Measurements from ENCODE around the gene NFIA.
"Not testable (repeated sequence)": the region's sequence is repeated elsewhere in the genome, so short reads cannot be mapped to it uniquely, and the experiment has no call there.

The NFIA gene

DNA sequence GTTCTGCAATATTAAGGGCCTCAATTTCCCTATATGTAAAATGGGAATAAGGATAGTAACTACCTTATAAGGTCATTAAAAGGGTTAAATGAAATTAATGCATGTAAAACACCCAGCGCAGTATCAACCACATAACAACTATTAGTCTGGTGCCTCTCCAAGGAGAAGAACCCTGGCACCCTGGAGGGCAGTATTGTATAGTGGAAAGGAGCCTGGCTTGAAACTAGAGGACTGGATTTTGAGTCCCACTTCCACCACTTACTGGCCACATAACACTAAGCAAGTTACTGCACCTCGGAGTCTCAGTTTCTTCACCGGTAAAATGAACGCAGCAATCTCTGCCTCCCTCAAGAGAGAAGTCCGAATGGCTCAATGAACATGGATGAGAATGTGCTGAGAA lies 385.5 kb downstream of the NFIA start:
- not testable (repeated sequence) for DNase-seq

DNA sequence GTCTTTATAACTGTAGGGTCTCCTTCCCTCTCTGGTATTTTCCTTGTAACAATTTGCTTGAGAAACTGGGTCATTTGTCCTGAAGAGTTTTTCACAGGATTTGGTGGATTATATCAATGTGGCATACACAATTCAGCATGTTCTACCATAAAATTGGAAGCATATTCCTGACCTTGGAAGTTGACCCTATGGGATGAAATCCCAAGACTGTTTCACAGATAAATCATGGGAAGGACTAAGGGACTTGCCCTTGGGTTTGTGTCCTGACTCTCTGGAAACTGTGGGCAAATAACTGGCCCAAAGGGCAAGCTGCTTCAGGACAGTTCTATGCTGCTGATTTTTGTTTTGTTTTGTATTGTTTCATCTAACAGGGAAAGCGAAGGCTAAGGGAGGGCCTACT lies 387.0 kb downstream of the NFIA start:
- no peak for DNase-seq

- DNase-seq, result no peak
Observed at GRCh38 chr1:61472876-61473275, 390.5 kb downstream of the NFIA start.

DNA sequence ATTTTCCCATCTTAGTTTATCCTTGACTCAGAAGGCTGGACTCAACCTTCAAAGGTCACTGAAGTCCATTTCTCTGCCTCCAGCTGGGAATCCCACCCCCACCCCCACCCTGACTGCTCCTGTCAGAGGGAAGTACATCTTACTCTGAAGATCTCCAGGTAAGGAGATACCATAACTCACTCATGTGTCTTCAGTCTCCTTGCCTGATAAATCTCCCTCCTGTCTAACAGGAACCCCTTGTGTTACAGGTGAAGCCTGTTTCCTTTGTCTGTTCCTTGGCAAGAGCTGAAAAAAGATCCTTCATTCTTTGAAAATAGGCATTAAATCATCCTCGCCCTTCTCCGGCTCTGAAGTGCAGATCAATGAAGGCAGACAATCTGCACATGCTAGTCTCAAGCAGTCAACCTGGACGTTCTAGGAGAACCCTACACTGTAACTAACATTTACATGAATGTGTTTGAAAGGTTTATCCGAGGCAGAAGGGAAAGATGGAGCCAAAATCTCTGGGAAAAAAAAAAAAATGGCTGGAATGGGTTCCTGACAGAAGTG lies 392.0 kb downstream of the NFIA start:
- no peak for DNase-seq

- no peak for DNase-seq
Observed at GRCh38 chr1:61474963-61475362, 392.6 kb downstream of the NFIA start.

DNA sequence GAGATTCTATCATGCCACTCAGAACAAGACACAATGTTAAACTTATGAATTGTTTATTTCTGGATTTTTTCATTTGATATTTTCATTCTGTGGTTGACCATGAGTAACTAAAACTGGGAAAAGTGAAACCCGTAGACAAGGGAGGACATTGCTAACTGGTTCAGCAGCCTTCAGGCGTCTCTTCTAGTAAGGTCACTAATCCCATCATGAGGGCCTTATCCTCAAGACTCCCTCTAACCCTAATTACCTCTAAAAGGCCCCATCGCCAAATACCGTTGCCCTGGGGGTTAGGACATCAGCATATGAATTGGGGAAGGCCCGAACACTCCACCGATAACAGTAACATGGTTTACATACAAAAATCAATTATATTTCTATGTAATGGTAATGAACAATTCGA lies 394.9 kb downstream of the NFIA start:
- no peak for DNase-seq

DNA sequence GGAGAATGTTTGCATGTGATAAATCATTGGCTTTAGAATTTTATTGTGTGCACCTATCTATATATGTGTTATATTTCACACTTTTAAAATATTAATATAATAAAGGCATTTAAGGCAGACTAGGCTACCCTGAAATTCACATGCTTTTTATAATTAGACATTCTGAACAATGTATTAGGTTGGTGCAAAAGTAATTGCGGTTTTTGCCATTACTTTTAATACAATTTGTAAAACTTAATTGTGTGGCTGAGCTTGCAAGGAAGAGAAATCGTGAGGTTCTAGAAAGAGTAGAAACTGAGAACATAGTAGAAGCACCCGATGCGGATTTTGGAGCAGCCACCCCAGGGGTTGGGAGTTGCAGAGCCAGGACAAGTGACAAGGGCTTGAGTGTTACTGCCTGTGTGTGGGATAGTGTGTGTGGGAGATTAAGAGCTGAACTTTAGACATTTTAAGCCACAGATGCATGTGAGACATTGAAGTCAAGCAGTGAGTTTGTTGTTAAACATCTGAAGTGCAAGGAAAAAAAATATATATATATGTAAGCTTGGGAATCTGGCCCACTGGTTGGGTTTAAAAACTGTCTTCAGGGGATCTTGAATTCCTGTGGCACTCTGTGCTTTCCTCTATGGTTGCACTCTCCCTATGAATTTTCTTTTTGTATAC lies 398.0 kb downstream of the NFIA start:
- DNase-seq, result peak; percentile 14 to 49

DNA sequence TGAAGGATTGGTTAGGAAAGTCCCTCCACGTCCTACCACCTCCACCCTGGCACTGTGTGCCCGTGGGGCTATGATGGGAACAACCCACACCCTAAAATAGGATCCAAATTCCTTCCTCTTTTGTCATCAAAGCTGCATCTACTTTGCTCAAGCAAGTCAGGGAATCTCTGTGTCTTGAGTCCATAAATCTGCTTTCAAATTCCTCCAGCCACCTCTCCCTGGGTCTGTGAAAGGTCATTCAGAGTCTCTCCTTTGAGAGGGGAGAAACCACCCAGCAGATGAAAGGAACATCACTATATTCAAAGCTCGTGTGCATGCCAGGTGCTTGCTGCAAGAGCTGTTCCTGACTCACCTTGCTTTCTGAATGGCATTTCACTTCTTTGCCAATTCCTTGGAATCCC lies 399.0 kb downstream of the NFIA start:
- peak; percentile 38 to 70 for DNase-seq

GRCh38 chr1:61482170-61482734 lies 399.9 kb downstream of the NFIA start:
- DNase-seq, result peak in 1 of 2 donors; percentile 59

DNA sequence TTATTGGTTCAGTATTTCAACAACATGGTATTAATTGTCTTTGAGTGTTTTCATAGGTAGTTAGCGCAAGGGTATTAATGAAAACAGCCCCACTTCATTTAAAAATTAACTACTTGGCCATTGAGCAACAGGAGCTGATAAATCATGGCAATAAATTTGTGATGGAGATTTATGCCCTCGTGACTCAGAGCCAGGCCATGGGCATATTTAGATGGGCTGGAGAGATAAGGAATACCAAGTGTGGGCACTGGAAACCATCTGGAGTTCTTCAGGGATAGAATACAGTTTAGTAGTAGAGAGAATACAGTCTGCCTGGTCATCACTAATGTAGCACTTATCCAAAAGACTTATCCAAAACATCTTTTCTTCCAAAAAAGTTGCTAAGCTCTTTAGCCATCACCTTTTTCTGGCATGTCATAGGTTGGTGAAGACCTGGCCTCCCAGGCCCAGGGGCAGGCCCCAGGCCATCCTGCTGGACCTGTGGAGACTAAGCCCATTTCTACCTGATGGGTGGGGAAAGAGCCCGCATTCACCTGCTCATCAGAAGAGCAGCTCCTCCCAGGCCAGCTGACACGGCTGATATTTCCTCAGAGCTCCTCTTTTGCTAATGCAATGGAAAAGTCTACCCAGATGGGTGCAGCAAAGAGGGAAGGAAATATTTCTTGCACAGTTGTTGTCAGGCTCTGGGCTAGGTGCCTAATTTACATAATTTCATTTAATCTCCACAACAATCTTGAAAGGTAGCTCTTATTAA lies 404.6 kb downstream of the NFIA start:
- no peak for DNase-seq

GRCh38 chr1:61487801-61488200 lies 405.4 kb downstream of the NFIA start:
- DNase-seq, result no peak

GRCh38 chr1:61490924-61491323 lies 408.6 kb downstream of the NFIA start:
- DNase-seq, result no peak

- no peak for DNase-seq
Observed at GRCh38 chr1:61491497-61491896, 409.1 kb downstream of the NFIA start.

DNA sequence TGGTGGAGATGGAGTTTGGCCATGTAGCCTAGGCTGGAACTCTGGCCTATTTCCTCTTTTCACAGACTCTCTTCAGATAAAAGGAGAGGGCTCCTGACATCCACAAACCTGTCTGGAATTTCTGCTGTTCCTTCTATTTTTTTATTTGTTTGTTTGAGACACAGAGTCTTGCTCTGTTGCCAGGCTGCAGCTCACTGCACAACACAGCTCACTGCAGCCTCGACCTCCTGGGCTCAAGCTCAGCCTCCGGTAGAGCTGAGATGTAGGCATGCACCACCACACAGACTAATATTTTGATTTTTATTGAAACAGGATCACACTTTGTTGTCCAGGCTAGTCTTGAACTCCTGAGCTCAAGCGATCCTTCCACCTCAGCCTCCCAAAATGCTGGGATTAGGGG lies 411.6 kb downstream of the NFIA start:
- no peak for DNase-seq

DNA sequence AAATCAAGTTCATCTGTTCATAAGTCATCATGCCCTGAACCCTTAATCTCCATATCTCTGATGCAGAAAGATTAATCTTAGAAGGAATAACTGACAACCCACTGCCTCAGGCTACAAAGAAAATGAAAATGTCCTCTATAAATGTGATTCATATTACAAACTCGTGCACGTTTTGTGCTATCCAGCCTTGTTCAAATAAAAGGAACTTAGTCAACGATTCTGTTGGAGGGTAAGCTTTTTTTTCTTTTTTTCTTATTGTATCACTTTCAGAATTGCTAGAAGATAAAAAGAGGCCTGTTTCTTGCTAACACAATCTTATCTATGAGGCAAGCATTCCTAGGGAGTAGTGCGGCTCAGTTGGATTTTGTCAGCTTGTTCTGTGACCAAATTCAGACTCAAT lies 414.1 kb downstream of the NFIA start:
- DNase-seq, result no peak

DNA sequence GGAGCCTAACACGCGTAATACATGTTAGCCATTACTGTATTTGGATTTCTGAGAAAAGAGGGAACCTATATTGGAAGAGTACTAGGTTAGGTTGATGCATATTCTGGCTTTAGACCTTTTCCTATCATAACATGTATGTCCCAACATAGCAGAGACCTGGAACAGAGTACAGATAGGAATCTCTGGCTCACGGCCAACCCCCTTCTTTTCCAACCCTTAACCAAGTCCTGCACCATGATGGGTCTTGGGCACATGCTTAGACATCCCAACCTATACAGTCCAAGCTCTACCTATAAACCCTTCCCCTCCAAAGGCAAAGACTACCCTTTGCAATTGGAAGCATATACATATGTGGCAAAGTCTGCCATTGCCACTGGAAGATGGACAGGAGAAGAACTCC lies 414.7 kb downstream of the NFIA start:
- DNase-seq, result no peak

- DNase-seq, result no peak
Observed at GRCh38 chr1:61498342-61498741, 416.0 kb downstream of the NFIA start.

DNA sequence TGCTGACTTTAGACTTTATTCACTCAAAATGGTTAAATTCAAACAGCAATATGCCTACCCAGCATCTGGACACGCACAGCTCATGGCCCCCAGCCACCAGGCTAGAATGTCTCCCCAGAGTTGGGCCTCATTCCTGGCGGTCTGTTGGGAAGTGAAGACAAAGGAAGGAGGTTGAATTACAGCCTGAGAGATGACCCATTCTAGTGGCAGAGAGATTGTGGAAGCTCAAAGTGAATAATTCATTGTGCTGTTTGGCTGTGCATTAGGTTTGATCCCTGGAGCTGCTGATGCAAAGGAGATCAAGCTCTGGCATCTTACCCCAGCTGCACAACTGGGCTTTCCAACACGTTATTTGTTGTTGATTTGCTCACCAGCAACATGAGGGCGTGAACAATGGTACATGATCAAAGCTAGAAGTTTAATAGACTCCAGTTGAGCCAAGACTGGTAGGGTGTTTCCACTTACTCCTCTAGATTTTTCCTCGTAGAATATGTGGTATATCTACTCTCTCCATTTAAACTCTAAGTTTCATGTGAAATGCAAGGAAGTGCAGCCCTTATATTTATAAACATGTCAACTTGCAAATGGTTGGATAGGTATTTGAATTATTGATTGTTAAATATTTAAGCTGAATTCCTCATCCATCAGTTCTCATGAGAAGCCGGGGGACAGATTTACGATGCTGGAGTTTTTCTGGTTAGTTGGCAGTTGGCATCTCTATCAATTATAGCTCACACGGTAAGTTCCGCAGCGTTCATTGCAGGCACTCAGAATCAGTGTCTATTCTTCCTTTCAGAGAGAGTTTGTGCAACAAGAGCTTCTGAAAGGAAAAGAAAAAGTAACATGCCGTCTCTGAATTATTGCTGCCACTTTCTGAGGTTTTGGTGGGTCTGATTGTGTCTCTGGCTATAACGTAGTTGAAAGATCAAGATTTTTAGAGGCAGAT lies 419.9 kb downstream of the NFIA start:
- DNase-seq, result no peak

- no peak for DNase-seq
Observed at GRCh38 chr1:61504305-61504704, 421.9 kb downstream of the NFIA start.

DNA sequence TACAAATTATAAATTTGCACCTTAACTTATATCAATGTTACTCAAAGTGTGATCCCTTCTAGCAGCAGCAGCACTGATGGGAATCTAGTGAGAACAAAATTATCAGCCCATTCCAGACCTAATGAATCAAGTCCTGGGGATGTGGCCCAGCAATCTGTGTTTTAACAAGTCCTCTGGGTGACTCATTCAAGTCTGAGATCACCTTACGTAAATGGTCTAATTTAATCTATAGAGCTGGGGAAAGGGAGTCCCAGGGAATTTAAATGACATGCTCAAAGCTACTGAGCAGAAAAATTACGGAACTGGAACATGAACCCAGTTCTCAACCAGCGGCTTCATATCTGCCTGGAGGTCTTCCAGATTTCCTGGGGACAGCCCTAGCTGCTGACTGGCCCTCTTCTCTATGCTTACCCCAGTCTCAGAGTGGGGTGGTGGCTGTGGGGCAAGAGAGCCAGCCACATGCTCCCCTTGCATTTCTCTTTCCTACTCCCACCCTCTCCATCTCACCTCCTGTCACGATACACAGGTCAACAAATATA lies 422.6 kb downstream of the NFIA start:
- DNase-seq, result no peak

DNA sequence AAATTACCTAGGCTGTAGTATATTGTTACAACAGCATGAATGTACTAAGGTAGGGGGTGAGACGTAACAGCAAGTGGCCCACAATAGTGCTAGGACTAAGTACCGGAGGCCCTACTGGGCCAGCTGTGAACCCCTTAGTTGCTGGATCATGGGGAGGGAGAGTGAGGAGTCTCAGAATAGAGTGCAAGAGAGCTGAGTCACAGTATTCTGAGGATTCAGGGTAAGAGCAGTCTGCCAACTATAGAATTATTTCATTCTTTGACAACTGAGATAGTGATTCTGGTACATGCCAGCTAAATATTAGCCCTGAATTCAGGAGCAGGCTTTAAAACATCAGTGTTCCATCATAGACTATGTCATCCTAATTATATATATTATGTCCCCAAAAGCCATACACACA lies 423.9 kb downstream of the NFIA start:
- DNase-seq, result no peak

DNA sequence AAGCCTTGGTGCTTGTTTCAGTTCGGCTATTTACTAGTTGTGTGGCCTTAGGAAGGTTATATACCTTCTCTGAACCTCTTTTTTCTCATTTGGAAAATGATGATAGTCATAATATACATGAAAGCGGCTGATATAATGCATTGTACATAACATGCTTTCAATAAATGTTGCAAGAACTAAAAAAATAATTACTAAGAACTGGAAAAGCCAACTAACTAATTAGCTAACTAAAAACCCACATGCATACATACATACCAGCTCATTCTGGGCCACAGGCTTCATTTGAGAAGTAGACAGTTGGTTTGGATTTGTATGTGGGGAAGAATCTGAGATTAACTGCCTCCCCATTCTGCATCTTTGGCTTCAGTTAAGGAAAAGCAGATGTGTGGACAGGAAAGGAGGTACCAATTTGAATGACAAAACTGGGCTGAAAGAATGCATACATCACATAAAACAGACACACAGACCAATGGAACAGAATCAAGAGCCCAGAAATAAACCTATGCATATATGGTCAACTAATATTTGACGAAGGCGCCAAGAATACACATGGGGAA lies 424.7 kb downstream of the NFIA start:
- no peak for DNase-seq

Data from inflammatory macrophage (primary cell).